HepG2 (cell line): ENCODE measurements around the gene VPS11. TPM values are rescaled to one million over a fixed set of nuclear protein-coding genes. Genes with fewer than 3 reads are reported as not detected.

ENCODE experiments used
- ATAC-seq: fragments of 200-7000 bp; cut with Tn5 transposase; 3 replicates; pipeline ENCODE4 v1.9.1; 2020; ENCODE audit warnings: mild to moderate bottlenecking, moderate library complexity
- BruUV-seq: library from RNA; stranded (reverse); fragments of 400-500 nt; replicated peaks from 2 replicates; lab custom pipeline; 2021; lab: Mats Ljungman, UMichigan
- CTCF ChIA-PET: fragments of 300-600 bp; formaldehyde crosslinking; extraction: SDS; loops from one replicate; lab custom pipeline; 2021; ENCODE audit warnings: low total read pairs, inconsistent platforms, low intra/inter-chr PET ratio; lab: Yijun Ruan, JAX
- POLR2A ChIA-PET: fragments of 350-600 bp; sonication (Branson Sonifier 250); formaldehyde crosslinking; loops from one replicate; lab custom pipeline; 2020; ENCODE audit warnings: antibody characterized with exemption, inconsistent platforms; lab: Yijun Ruan, JAX
- DNase-seq: peaks from one replicate; pipeline ENCODE4 v3.0.0-alpha.2; 2015; ENCODE audit warnings: low spot score
- FAIRE-seq: peaks from 3 replicates; lab custom pipeline; 2011; peaks lifted over from hg19 to GRCh38; lab: Jason Lieb, UNC
- H2AFZ ChIP-seq: one replicate; pipeline ENCODE4 v1.6.1; 2011; ENCODE audit warnings: low read length, inconsistent platforms
- H3K27ac ChIP-seq: fragments of 300-600 bp; 3 replicates; pipeline ENCODE4 v1.8.0; 2011; ENCODE audit warnings: mixed run types, mild to moderate bottlenecking, mixed read lengths, low read length, inconsistent platforms; ENCODE audit not compliant: insufficient read depth; ENCODE audit errors: extremely low read length
- H3K27me3 ChIP-seq, 2 experiments: fragments of 200-600 bp in 1 of 2; 2 replicates in 1 of 2; 3 replicates in 1 of 2; pipeline versions ENCODE4 v1.6.0 to v1.8.0; 2011; ENCODE audit warnings: low read length in 2 of 2, mild to moderate bottlenecking in 2 of 2, moderate library complexity in 2 of 2, inconsistent platforms in 1 of 2; ENCODE audit not compliant: insufficient read depth in 2 of 2, control insufficient read depth in 1 of 2
- H3K36me3 ChIP-seq, 2 experiments: fragments of 200-600 bp in 1 of 2; replicated peaks in 1 of 2; 2 replicates in 1 of 2; 3 replicates in 1 of 2; pipeline versions ENCODE4 v1.5.1 to v1.8.0; 2011; ENCODE audit warnings: low read length in 2 of 2, inconsistent platforms in 1 of 2; ENCODE audit not compliant: insufficient read depth in 2 of 2, control insufficient read depth in 1 of 2
- H3K4me1 ChIP-seq: 2 replicates; pipeline ENCODE4 v1.5.1; 2012; ENCODE audit warnings: low read length, inconsistent platforms; ENCODE audit not compliant: insufficient read depth
- H3K4me2 ChIP-seq: 2 replicates; pipeline ENCODE4 v1.6.0; 2011; ENCODE audit warnings: low read depth, low read length, inconsistent platforms
- H3K4me3 ChIP-seq, 3 experiments: fragments of 200-600 bp in 1 of 3; sonication (generic), shearing (Covaris generic) in 1 of 3; replicated peaks in 1 of 3; 2 replicates each; pipeline ENCODE4 v1.5.1; 2011 to 2016; ENCODE audit warnings: low read length in 3 of 3, inconsistent platforms in 2 of 3, low read depth in 2 of 3, mild to moderate bottlenecking in 2 of 3, control low read depth in 1 of 3, mixed read lengths in 1 of 3; ENCODE audit not compliant: insufficient read depth in 1 of 3
- H3K79me2 ChIP-seq: one replicate; pipeline ENCODE4 v1.6.1; 2011; ENCODE audit warnings: low read length, inconsistent platforms; ENCODE audit not compliant: insufficient read depth
- H3K9ac ChIP-seq: 2 replicates; pipeline ENCODE4 v1.6.0; 2011; ENCODE audit warnings: mild to moderate bottlenecking, low read depth, low read length, inconsistent platforms; ENCODE audit not compliant: insufficient read depth
- H3K9me3 ChIP-seq: 2 replicates; pipeline ENCODE4 v1.5.1; 2012; ENCODE audit warnings: mild to moderate bottlenecking, low read length
- H4K20me1 ChIP-seq: 2 replicates; pipeline ENCODE4 v1.6.0; 2011; ENCODE audit warnings: inconsistent platforms, mild to moderate bottlenecking, low read length, moderate library complexity; ENCODE audit not compliant: insufficient read depth
- ARNT ChIP-seq: fragments of 450-650 bp; IDR thresholded peaks from 2 replicates; pipeline ENCODE4 v1.6.1; 2017
- HDAC2 ChIP-seq: sonication (generic); formaldehyde crosslinking; IDR thresholded peaks from 2 replicates; pipeline ENCODE4 v1.4.0; 2020; ENCODE audit warnings: missing genetic modification reagents
- HHEX ChIP-seq: IDR thresholded peaks from 2 replicates; pipeline ENCODE4 v1.6.1; 2016; ENCODE audit warnings: control low read depth
- IRX3 ChIP-seq: sonication (generic); formaldehyde crosslinking; IDR thresholded peaks from 2 replicates; pipeline ENCODE4 v1.8.1; 2023; ENCODE audit warnings: mild to moderate bottlenecking, low read depth, missing genetic modification reagents, borderline replicate concordance
- NBN ChIP-seq: fragments of 450-650 bp; conservative IDR thresholded peaks from 2 replicates; pipeline ENCODE4 v1.6.1; 2017
- RELA ChIP-seq: sonication (generic); formaldehyde crosslinking; IDR thresholded peaks from 2 replicates; pipeline ENCODE4 v1.4.0; 2020; ENCODE audit warnings: missing genetic modification reagents
- ZNF143 ChIP-seq: sonication (generic); formaldehyde crosslinking; IDR thresholded peaks from 2 replicates; pipeline ENCODE4 v1.4.0; 2020; ENCODE audit warnings: missing genetic modification reagents
- ZNF367 ChIP-seq: sonication (generic); formaldehyde crosslinking; IDR thresholded peaks from 2 replicates; pipeline ENCODE4 v1.4.0; 2020; ENCODE audit warnings: missing genetic modification reagents, borderline replicate concordance
- WGBS: methylation state at CpG from one replicate; pipeline ENCODE4 v1.1.6; 2017; ENCODE audit warnings: low lambda C conversion rate; 5-methylcytosine and 5-hydroxymethylcytosine counted together
- in situ Hi-C: cut with HindIII; loops from 2 replicates; pipeline ENCODE4 v1.10.0; 2017; ENCODE audit warnings: low pct_unique_long_range_greater_than_20kb; ENCODE audit not compliant: extremely low pct_ligation_motif_present
- intact Hi-C: fragments of 100-400 bp; cut with micrococcal nuclease; formaldehyde crosslinking; loops from one replicate; pipeline ENCODE4 v1.10.0; 2022; ENCODE audit not compliant: unreplicated experiment
- polyA plus RNA-seq, 8 experiments: library from polyadenylated mRNA; depleted of rRNA in 3 of 8; stranded (reverse) in 7 of 8; unstranded in 1 of 8; fragments of >200 nt; fragmentation: Illumina TruSeq in 4 of 8; extraction: Trizol in 4 of 8; gene quantifications; 2 replicates each; pipeline versions ENCODE4 v1.2.1 to v1.2.3, GENCODE V29; 2011 to 2016; ENCODE audit warnings: low read depth in 4 of 8, missing spikeins in 1 of 8, mixed read lengths in 1 of 8; ENCODE audit not compliant: insufficient read depth in 1 of 8
- total RNA-seq, 5 experiments: library from RNA; depleted of rRNA; stranded (reverse); fragments of >200 nt; fragmentation: Illumina TruSeq; extraction: Trizol; gene quantifications; 2 replicates each; pipeline ENCODE4 v1.2.3, GENCODE V29; 2016; ENCODE audit warnings: low read depth in 1 of 5
- TF ChIP-seq, protein P1 (sequence below): IDR thresholded peaks from 2 replicates; pipeline ENCODE4 v1.6.1; 2016
- TF ChIP-seq, protein P2 (sequence below): sonication (generic); formaldehyde crosslinking; IDR thresholded peaks from 2 replicates; pipeline ENCODE4 v1.4.0; 2020; ENCODE audit warnings: low read depth, mild to moderate bottlenecking, missing genetic modification reagents
- TF ChIP-seq, protein P3 (sequence below): sonication (generic); formaldehyde crosslinking; IDR thresholded peaks from 2 replicates; pipeline ENCODE4 v1.4.0; 2020; ENCODE audit warnings: missing genetic modification reagents
- TF ChIP-seq, protein P4 (sequence below): sonication (generic); formaldehyde crosslinking; IDR thresholded peaks from 2 replicates; pipeline ENCODE4 v1.8.1; 2022; ENCODE audit warnings: mild to moderate bottlenecking, missing genetic modification reagents

Gene VPS11
- total and polyA plus RNA-seq, 2 of the 13 experiments (the other 11 are each of a cell fraction or from before 2014, with no cell fraction given) = 13.7 to 21.6 TPM

DNA sequence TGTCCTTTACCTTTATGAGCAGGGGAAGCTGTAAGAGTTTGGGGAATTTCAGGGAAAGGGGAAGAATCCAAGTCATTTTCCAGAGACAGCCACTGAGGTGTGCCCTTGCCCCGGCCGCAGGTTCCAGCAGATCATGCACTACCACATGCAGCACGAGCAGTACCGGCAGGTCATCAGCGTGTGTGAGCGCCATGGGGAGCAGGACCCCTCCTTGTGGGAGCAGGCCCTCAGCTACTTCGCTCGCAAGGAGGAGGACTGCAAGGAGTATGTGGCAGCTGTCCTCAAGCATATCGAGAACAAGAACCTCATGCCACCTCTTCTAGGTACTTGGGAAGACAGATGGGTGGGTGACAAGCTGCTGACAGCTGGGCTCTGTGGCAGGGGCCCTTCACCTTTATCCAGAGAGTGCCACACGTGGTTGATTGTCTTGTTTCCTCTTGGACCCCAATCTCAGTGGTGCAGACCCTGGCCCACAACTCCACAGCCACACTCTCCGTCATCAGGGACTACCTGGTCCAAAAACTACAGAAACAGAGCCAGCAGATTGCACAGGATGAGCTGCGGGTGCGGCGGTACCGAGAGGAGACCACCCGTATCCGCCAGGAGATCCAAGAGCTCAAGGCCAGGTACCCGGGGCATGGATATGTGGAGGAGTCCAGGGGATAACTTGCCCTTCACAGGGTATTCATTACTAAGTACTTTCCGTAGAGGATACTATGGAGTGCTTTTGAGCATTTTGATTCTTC is 11.2 kb downstream of the VPS11 start (continued):
- TF ChIP-seq, protein P1, sequence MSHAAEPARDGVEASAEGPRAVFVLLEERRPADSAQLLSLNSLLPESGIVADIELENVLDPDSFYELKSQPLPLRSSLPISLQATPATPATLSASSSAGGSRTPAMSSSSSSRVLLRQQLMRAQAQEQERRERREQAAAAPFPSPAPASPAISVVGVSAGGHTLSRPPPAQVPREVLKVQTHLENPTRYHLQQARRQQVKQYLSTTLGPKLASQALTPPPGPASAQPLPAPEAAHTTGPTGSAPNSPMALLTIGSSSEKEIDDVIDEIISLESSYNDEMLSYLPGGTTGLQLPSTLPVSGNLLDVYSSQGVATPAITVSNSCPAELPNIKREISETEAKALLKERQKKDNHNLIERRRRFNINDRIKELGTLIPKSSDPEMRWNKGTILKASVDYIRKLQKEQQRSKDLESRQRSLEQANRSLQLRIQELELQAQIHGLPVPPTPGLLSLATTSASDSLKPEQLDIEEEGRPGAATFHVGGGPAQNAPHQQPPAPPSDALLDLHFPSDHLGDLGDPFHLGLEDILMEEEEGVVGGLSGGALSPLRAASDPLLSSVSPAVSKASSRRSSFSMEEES (CRISPR knock-in tag) = no peak
- no peak for TF ChIP-seq ZNF143
- TF ChIP-seq NBN = no peak
- TF ChIP-seq, protein P2, sequence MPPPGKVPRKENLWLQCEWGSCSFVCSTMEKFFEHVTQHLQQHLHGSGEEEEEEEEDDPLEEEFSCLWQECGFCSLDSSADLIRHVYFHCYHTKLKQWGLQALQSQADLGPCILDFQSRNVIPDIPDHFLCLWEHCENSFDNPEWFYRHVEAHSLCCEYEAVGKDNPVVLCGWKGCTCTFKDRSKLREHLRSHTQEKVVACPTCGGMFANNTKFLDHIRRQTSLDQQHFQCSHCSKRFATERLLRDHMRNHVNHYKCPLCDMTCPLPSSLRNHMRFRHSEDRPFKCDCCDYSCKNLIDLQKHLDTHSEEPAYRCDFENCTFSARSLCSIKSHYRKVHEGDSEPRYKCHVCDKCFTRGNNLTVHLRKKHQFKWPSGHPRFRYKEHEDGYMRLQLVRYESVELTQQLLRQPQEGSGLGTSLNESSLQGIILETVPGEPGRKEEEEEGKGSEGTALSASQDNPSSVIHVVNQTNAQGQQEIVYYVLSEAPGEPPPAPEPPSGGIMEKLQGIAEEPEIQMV (CRISPR knock-in tag) = no peak
- no peak for TF ChIP-seq HDAC2 (CRISPR knock-in tag)
- no peak for TF ChIP-seq ZNF367
- TF ChIP-seq RELA = no peak
- no peak for TF ChIP-seq IRX3 (CRISPR knock-in tag)

DNA sequence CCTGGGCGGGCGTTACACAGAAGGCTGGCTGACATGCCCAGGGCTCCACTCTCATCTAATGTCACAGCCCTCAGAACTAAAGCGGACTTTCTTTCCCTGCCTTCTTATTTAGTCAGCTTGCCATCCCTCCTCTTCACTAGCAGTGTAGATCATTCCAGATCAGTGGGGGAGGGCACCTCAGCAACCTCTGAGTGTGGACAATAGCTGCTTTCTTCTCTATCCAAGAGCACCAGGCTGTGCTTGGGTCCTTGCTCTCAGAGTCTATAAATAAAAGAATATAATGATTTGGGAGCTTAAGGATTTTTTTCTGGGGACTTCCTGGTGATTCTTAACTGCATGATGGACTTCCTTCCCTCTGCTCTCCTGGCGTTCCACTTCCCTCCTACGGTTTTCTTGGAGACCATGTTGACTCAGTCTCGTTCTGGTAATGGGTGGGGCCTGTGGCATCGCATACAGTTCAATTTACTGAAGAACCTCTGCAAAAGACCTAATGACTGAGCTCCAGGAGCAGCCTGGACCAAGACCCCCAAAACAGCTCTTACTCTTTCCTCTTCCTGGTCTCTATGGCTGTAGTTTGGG is 14.2 kb downstream of the VPS11 start:
- Histone ChIP-seq H3K79me2 (peaks cover 12% of the 10 kb centered on the region), H3K9me3 (no peaks in the 10 kb centered on the region), H3K36me3 (peaks cover 16 to 47% of the 10 kb centered on the region in 2 experiments), H3K27ac (no peak overlapping the region), H2AFZ (no peak overlapping the region), H3K27me3 (no peaks in the 10 kb centered on the region; a peak in 1 of 5 replicates), H3K9ac (no peak overlapping the region), H3K4me3 (no peak overlapping the region), H4K20me1 (no peaks in the 10 kb centered on the region), H3K4me2 (no peak overlapping the region), H3K4me1 (peaks cover 17% of the 10 kb centered on the region)
- ChIA-PET CTCF (no interaction called here), POLR2A (interaction anchor here (2.0 kb wide), 1 partner anchor 14 kb away, joined by 4 read pairs; no protein-coding TSS in a partner anchor)
- no peak for ATAC-seq
- WGBS = 95% methylated on average over 7 of the region's 7 CpGs
- DNase-seq = no peak
- no peak for FAIRE-seq
- in situ Hi-C loops = no loop called here
- BruUV-seq = no TSS peak
- intact Hi-C loops = no loop called here
- TF ChIP-seq, protein P3, sequence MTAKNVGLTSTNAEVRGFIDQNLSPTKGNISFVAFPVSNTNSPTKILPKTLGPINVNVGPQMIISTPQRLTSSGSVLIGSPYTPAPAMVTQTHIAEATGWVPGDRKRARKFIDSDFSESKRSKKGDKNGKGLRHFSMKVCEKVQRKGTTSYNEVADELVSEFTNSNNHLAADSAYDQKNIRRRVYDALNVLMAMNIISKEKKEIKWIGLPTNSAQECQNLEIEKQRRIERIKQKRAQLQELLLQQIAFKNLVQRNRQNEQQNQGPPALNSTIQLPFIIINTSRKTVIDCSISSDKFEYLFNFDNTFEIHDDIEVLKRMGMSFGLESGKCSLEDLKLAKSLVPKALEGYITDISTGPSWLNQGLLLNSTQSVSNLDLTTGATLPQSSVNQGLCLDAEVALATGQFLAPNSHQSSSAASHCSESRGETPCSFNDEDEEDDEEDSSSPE (CRISPR knock-in tag) = no peak
- TF ChIP-seq ARNT (no peak), HHEX (CRISPR knock-in tag) (no peak)
- TF ChIP-seq, protein P4, sequence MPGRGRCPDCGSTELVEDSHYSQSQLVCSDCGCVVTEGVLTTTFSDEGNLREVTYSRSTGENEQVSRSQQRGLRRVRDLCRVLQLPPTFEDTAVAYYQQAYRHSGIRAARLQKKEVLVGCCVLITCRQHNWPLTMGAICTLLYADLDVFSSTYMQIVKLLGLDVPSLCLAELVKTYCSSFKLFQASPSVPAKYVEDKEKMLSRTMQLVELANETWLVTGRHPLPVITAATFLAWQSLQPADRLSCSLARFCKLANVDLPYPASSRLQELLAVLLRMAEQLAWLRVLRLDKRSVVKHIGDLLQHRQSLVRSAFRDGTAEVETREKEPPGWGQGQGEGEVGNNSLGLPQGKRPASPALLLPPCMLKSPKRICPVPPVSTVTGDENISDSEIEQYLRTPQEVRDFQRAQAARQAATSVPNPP (CRISPR knock-in tag) = no peak
